NCI-H748 (cell line): ENCODE measurements around the gene DGLUCY.
"Not testable (repeated sequence)": the region's sequence is repeated elsewhere in the genome, so short reads cannot be mapped to it uniquely, and the experiment has no call there.

Source experiments
- DNase-seq: peaks from one replicate; lab custom pipeline; 2025; ENCODE audit not compliant: unreplicated experiment; lab: John Stamatoyannopoulos, UW

Gene DGLUCY

GRCh38 chr14:91113829-91114078 lies at the start of gene DGLUCY:
DGLUCY (plus strand) TSS chr14:91114073; CDS start chr14:91160295, 46,222 bp downstream.
- no peak for DNase-seq

- DNase-seq = no peak
These were observed 48.6 kb upstream of the DGLUCY start for GRCh38 chr14:91065266-91065665.

GRCh38 chr14:91067186-91067585 lies 46.7 kb upstream of the DGLUCY start:
- no peak for DNase-seq

- no peak for DNase-seq
These were observed 45.2 kb upstream of the DGLUCY start for GRCh38 chr14:91068642-91069041.

GRCh38 chr14:91070572-91070971 lies 43.3 kb upstream of the DGLUCY start:
- DNase-seq = no peak

GRCh38 chr14:91075553-91075952 lies 38.3 kb upstream of the DGLUCY start:
- DNase-seq = no peak

- no peak for DNase-seq
These were observed 35.7 kb upstream of the DGLUCY start for GRCh38 chr14:91078095-91078737.

GRCh38 chr14:91080071-91080470 lies 33.8 kb upstream of the DGLUCY start:
- no peak for DNase-seq

- DNase-seq = no peak
These were observed 31.6 kb upstream of the DGLUCY start for GRCh38 chr14:91082282-91082681.

- no peak for DNase-seq
These were observed 29.4 kb upstream of the DGLUCY start for GRCh38 chr14:91084516-91084915.

- DNase-seq = not testable (repeated sequence)
These were observed 26.4 kb upstream of the DGLUCY start for GRCh38 chr14:91087470-91087869.

- DNase-seq = no peak
These were observed 25.2 kb upstream of the DGLUCY start for GRCh38 chr14:91088585-91089235.

- peak; percentile 60 for DNase-seq
These were observed 23.8 kb upstream of the DGLUCY start for GRCh38 chr14:91089958-91090535.

GRCh38 chr14:91090743-91091142 lies 23.1 kb upstream of the DGLUCY start:
- DNase-seq = no peak

GRCh38 chr14:91092073-91092472 lies 21.8 kb upstream of the DGLUCY start:
- DNase-seq = no peak

GRCh38 chr14:91093743-91094472 lies 20.0 kb upstream of the DGLUCY start:
- DNase-seq = not testable (repeated sequence)

- no peak for DNase-seq
These were observed 19.1 kb upstream of the DGLUCY start for GRCh38 chr14:91094772-91095171.

GRCh38 chr14:91095178-91095577 lies 18.7 kb upstream of the DGLUCY start:
- DNase-seq = no peak

- DNase-seq = not testable (repeated sequence)
These were observed 16.2 kb upstream of the DGLUCY start for GRCh38 chr14:91097657-91098056.

GRCh38 chr14:91098591-91098990 lies 15.3 kb upstream of the DGLUCY start:
- DNase-seq = no peak

- DNase-seq = no peak
These were observed 13.8 kb upstream of the DGLUCY start for GRCh38 chr14:91100102-91100501.

- DNase-seq = no peak
These were observed 10.8 kb upstream of the DGLUCY start for GRCh38 chr14:91103116-91103515.
